ENCODE results near the gene C18orf54. TPM values are rescaled to one million over a fixed set of nuclear protein-coding genes. Genes with fewer than 3 reads are reported as not detected.
"Not testable (repeated sequence)": the region's sequence is repeated elsewhere in the genome, so short reads cannot be mapped to it uniquely, and the experiment has no call there.

C18orf54 gene
- total RNA-seq, 1 donor: 1.8 TPM

GRCh38 chr18:54381640-54382039 is 23.9 kb downstream of the C18orf54 start:
- Histone ChIP-seq H3K27me3 (ENCODE audit: insufficient read depth, low read length) (no peaks in the 10 kb centered on the region), H3K36me3 (ENCODE audit: insufficient read depth, low read length) (no peaks in the 10 kb centered on the region), H3K79me2 (ENCODE audit: insufficient read depth, low read length) (no peaks in the 10 kb centered on the region), H3K4me1 (ENCODE audit: insufficient read depth, low read length) (no peaks in the 10 kb centered on the region), H2AFZ (ENCODE audit: low read length) (no peak overlapping the region), H3K4me3 (ENCODE audit: insufficient read depth, low read length) (no peak overlapping the region), H3K27ac (ENCODE audit: low read depth, low read length) (no peak overlapping the region), H4K20me1 (ENCODE audit: insufficient read depth, low read length) (no peaks in the 10 kb centered on the region), H3K4me2 (ENCODE audit: insufficient read depth, low read length) (no peak overlapping the region), H3K9me3 (ENCODE audit: low read depth, low read length) (no peaks in the 10 kb centered on the region)
- DNase-seq (ENCODE audit: insufficient read length, low spot score, missing footprints): no peak
- TF ChIP-seq CTCF (IDR thresholded peaks at IDR 0.05; ENCODE audit: extremely low read depth, low read depth, low read length): no peak

GRCh38 chr18:54382076-54382475 is 24.4 kb downstream of the C18orf54 start:
- Histone ChIP-seq H3K4me3 (ENCODE audit: insufficient read depth, low read length) (no peak overlapping the region), H4K20me1 (ENCODE audit: insufficient read depth, low read length) (no peaks in the 10 kb centered on the region), H3K4me1 (ENCODE audit: insufficient read depth, low read length) (no peaks in the 10 kb centered on the region), H2AFZ (ENCODE audit: low read length) (no peak overlapping the region), H3K9me3 (ENCODE audit: low read depth, low read length) (no peaks in the 10 kb centered on the region), H3K36me3 (ENCODE audit: insufficient read depth, low read length) (no peaks in the 10 kb centered on the region), H3K4me2 (ENCODE audit: insufficient read depth, low read length) (no peak overlapping the region), H3K79me2 (ENCODE audit: insufficient read depth, low read length) (no peaks in the 10 kb centered on the region), H3K27me3 (ENCODE audit: insufficient read depth, low read length) (no peaks in the 10 kb centered on the region), H3K27ac (ENCODE audit: low read depth, low read length) (no peak overlapping the region)
- DNase-seq (ENCODE audit: insufficient read length, low spot score, missing footprints): no peak
- no peak for TF ChIP-seq CTCF (IDR thresholded peaks at IDR 0.05; ENCODE audit: extremely low read depth, low read depth, low read length)

- no peak overlapping the region for H2AFZ ChIP-seq (ENCODE audit: low read length)
- no peak overlapping the region for H3K4me3 ChIP-seq (ENCODE audit: insufficient read depth, low read length)
- no peaks in the 10 kb centered on the region for H3K79me2 ChIP-seq (ENCODE audit: insufficient read depth, low read length)
- H3K4me1 ChIP-seq (ENCODE audit: insufficient read depth, low read length): peaks cover 4% of the 10 kb centered on the region
- no peak overlapping the region for H3K27ac ChIP-seq (ENCODE audit: low read depth, low read length)
- DNase-seq (ENCODE audit: insufficient read length, low spot score, missing footprints): no peak
- no peak for TF ChIP-seq CTCF (IDR thresholded peaks at IDR 0.05; ENCODE audit: extremely low read depth, low read depth, low read length)
- H4K20me1 ChIP-seq (ENCODE audit: insufficient read depth, low read length): no peaks in the 10 kb centered on the region
- no peak overlapping the region for H3K4me2 ChIP-seq (ENCODE audit: insufficient read depth, low read length)
- H3K36me3 ChIP-seq (ENCODE audit: insufficient read depth, low read length): no peaks in the 10 kb centered on the region
- no peaks in the 10 kb centered on the region for H3K27me3 ChIP-seq (ENCODE audit: insufficient read depth, low read length)
- no peaks in the 10 kb centered on the region for H3K9me3 ChIP-seq (ENCODE audit: low read depth, low read length)
Measured at GRCh38 chr18:54382733-54383252, 25.1 kb downstream of the C18orf54 start.

GRCh38 chr18:54386043-54386442 is 28.3 kb downstream of the C18orf54 start:
- H3K79me2 ChIP-seq (ENCODE audit: insufficient read depth, low read length): no peaks in the 10 kb centered on the region
- H3K4me2 ChIP-seq (ENCODE audit: insufficient read depth, low read length): no peak overlapping the region
- peaks cover 19% of the 10 kb centered on the region for H3K4me1 ChIP-seq (ENCODE audit: insufficient read depth, low read length)
- no peak overlapping the region for H2AFZ ChIP-seq (ENCODE audit: low read length)
- no peaks in the 10 kb centered on the region for H3K9me3 ChIP-seq (ENCODE audit: low read depth, low read length)
- TF ChIP-seq CTCF (IDR thresholded peaks at IDR 0.05; ENCODE audit: extremely low read depth, low read depth, low read length): no peak
- DNase-seq (ENCODE audit: insufficient read length, low spot score, missing footprints): peak; percentile 4
- H4K20me1 ChIP-seq (ENCODE audit: insufficient read depth, low read length): no peaks in the 10 kb centered on the region
- no peak overlapping the region for H3K27ac ChIP-seq (ENCODE audit: low read depth, low read length)
- no peak overlapping the region for H3K4me3 ChIP-seq (ENCODE audit: insufficient read depth, low read length)
- no peaks in the 10 kb centered on the region for H3K27me3 ChIP-seq (ENCODE audit: insufficient read depth, low read length)
- H3K36me3 ChIP-seq (ENCODE audit: insufficient read depth, low read length): no peaks in the 10 kb centered on the region

- not testable (repeated sequence) for H3K27ac ChIP-seq (ENCODE audit: low read depth, low read length); H3K27me3 ChIP-seq (ENCODE audit: insufficient read depth, low read length); H3K4me2 ChIP-seq (ENCODE audit: insufficient read depth, low read length); H3K9me3 ChIP-seq (ENCODE audit: low read depth, low read length); H4K20me1 ChIP-seq (ENCODE audit: insufficient read depth, low read length); DNase-seq (ENCODE audit: insufficient read length, low spot score, missing footprints); H3K79me2 ChIP-seq (ENCODE audit: insufficient read depth, low read length); H3K4me3 ChIP-seq (ENCODE audit: insufficient read depth, low read length); H3K36me3 ChIP-seq (ENCODE audit: insufficient read depth, low read length)
- Histone ChIP-seq H3K4me1 (ENCODE audit: insufficient read depth, low read length) (peaks cover 19% of the 10 kb centered on the region), H2AFZ (ENCODE audit: low read length) (peak overlapping the region; percentile 77)
Measured at GRCh38 chr18:54386800-54387495, 29.2 kb downstream of the C18orf54 start.

Measured in osteoblast (primary cell).